ENCODE measurements around the gene PRG2. TPM values are rescaled to one million over a fixed set of nuclear protein-coding genes. Genes with fewer than 3 reads are reported as not detected.
A peak's percentile ranks its signal among the peaks of the same experiment; 100 is the strongest.

The PRG2 gene
- total and polyA plus RNA-seq, 9 of the 15 experiments (the other 6 are each of a cell fraction or from before 2014, with no cell fraction given): 1.8 to 78.0 (median 26.6) TPM

DNA sequence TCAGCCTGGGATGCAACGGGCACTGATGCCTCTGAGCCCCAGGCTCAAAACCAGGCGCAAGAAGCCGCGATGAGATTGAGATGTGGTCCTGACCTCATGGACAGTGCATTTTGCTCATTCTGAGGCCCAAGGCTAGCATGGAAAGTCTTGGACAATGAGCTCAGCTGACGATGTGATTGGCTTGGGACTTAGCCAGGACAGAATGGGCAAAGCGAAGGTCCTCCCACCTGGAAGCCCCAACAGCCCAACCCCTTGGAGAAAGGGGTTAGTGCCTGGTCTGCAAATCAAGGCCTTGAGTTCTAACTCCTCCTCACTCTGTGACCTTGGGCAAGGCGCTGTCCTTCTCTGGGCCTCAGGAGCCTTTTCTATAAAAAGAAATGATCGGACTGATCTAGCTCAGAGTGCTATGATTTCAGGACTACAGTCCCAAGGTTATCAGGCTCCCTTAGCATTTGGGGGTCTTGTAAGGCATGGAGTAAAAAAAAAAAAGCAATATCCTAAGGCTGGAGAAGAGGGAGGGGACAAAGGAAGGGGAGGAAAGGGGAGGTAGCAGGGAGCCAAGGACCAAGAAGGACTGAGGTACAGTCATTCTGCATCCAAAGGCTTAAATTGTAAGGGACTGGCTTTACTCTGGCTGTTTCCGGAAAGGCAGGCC lies 33.8 kb upstream of the PRG2 start:
- ATAC-seq (no peak), FAIRE-seq (no peak), DNase-seq (ENCODE audit: extremely low read depth in 1 of 4, low spot score in 3 of 4) (no peak)
- Histone ChIP-seq H3K4me3 (peak overlapping the region; percentile 72), H3K79me2 (ENCODE audit: control insufficient read depth, insufficient read depth, low read length) (peaks cover 80% of the 10 kb centered on the region), H4K20me1 (replicated peaks; ENCODE audit: control insufficient read depth, insufficient read depth, low read length) (peaks cover 12% of the 10 kb centered on the region; the same call in 1 of the 2 replicates), H3K9me1 (ENCODE audit: control insufficient read depth, insufficient read depth, low read length) (peaks cover 7% of the 10 kb centered on the region), H2AFZ (ENCODE audit: low read depth, low read length) (no peak overlapping the region), H3K4me1 (replicated peaks in 1 of 2; ENCODE audit: control insufficient read depth in 2 of 2, insufficient read depth in 2 of 2, low read length in 2 of 2) (peaks cover 42 to 48% of the 10 kb centered on the region in 2 experiments), H3K36me3 (ENCODE audit: control insufficient read depth, insufficient read depth, low read length) (peaks cover 70% of the 10 kb centered on the region), H3K9ac (ENCODE audit: insufficient read depth in 1 of 2, low read depth in 2 of 2, low read length in 2 of 2) (peak overlapping the region; percentile 96 to 98), H3K27me3 (ENCODE audit: control insufficient read depth in 2 of 2, insufficient read depth in 2 of 2, low read length in 2 of 2) (no peaks in the 10 kb centered on the region), H3K9me3 (replicated peaks; ENCODE audit: control insufficient read depth, insufficient read depth, low read depth, low read length) (no peaks in the 10 kb centered on the region), H3K4me2 (ENCODE audit: insufficient read depth, low read length) (peak overlapping the region; percentile 90), H3K27ac (ENCODE audit: extremely low read depth, low read depth, low read length) (peak overlapping the region; percentile 91)
- POLR2A ChIA-PET: interaction anchor here (0.6 to 1.3 kb wide), 11 partner anchors 8 to 123 kb away, joined by 3 to 5 read pairs (median 4); partner anchors contain the start of gene TNKS1BP1
- 57% methylated on average over 8 of the region's 9 CpGs for WGBS (ENCODE audit: insufficient coverage, low coverage, missing lambda C conversion rate)
- in situ Hi-C loops (cut with MboI) (no loop called here), intact Hi-C loops (cut with micrococcal nuclease) (loop anchor here (2.0 kb wide), 2 partner anchors 21 to 37 kb away; no protein-coding TSS in a partner anchor)
- CTCF ChIA-PET (ENCODE audit: low intra/inter-chr PET ratio): no interaction called here
- no TSS peak for BruUV-seq (replicated peaks)
- TF ChIP-seq ATF1 (CRISPR knock-in tag; IDR thresholded peaks at IDR 0.05) (no peak), ATF1 (tag; IDR thresholded peaks at IDR 0.05) (no peak), SUPT5H (IDR thresholded peaks at IDR 0.05) (0 out of 2 replicates have a peak, but pooled peaks have one; percentile 35), ZKSCAN8 (CRISPR knock-in tag; IDR thresholded peaks at IDR 0.05) (0 out of 2 replicates have a peak, but pooled peaks have one; percentile 12), ZFP36 (IDR thresholded peaks at IDR 0.05; ENCODE audit: low read depth, low read length, partially characterized antibody) (peak; percentile 47), ARHGAP35 (IDR thresholded peaks at IDR 0.05; ENCODE audit: partially characterized antibody) (peak; percentile 71), HDGF (IDR thresholded peaks at IDR 0.05) (0 out of 2 replicates have a peak, but pooled peaks have one; percentile 78), SPI1 (IDR thresholded peaks at IDR 0.05; ENCODE audit: borderline replicate concordance, low read depth, low read length) (no peak), EP400 (IDR thresholded peaks at IDR 0.05) (no peak), SMARCA5 (IDR thresholded peaks at IDR 0.05) (peak; percentile 36; the same call in 1 of the 2 replicates)
- TF ChIP-seq, protein P1, sequence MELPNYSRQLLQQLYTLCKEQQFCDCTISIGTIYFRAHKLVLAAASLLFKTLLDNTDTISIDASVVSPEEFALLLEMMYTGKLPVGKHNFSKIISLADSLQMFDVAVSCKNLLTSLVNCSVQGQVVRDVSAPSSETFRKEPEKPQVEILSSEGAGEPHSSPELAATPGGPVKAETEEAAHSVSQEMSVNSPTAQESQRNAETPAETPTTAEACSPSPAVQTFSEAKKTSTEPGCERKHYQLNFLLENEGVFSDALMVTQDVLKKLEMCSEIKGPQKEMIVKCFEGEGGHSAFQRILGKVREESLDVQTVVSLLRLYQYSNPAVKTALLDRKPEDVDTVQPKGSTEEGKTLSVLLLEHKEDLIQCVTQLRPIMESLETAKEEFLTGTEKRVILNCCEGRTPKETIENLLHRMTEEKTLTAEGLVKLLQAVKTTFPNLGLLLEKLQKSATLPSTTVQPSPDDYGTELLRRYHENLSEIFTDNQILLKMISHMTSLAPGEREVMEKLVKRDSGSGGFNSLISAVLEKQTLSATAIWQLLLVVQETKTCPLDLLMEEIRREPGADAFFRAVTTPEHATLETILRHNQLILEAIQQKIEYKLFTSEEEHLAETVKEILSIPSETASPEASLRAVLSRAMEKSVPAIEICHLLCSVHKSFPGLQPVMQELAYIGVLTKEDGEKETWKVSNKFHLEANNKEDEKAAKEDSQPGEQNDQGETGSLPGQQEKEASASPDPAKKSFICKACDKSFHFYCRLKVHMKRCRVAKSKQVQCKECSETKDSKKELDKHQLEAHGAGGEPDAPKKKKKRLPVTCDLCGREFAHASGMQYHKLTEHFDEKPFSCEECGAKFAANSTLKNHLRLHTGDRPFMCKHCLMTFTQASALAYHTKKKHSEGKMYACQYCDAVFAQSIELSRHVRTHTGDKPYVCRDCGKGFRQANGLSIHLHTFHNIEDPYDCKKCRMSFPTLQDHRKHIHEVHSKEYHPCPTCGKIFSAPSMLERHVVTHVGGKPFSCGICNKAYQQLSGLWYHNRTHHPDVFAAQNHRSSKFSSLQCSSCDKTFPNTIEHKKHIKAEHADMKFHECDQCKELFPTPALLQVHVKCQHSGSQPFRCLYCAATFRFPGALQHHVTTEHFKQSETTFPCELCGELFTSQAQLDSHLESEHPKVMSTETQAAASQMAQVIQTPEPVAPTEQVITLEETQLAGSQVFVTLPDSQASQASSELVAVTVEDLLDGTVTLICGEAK (IDR thresholded peaks at IDR 0.05): peak; percentile 46; the same call in 1 of the 2 replicates
- TF ChIP-seq, protein P1 (CRISPR knock-in tag; IDR thresholded peaks at IDR 0.05): no peak
- TF ChIP-seq, protein P2, sequence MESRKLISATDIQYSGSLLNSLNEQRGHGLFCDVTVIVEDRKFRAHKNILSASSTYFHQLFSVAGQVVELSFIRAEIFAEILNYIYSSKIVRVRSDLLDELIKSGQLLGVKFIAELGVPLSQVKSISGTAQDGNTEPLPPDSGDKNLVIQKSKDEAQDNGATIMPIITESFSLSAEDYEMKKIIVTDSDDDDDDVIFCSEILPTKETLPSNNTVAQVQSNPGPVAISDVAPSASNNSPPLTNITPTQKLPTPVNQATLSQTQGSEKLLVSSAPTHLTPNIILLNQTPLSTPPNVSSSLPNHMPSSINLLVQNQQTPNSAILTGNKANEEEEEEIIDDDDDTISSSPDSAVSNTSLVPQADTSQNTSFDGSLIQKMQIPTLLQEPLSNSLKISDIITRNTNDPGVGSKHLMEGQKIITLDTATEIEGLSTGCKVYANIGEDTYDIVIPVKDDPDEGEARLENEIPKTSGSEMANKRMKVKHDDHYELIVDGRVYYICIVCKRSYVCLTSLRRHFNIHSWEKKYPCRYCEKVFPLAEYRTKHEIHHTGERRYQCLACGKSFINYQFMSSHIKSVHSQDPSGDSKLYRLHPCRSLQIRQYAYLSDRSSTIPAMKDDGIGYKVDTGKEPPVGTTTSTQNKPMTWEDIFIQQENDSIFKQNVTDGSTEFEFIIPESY (CRISPR knock-in tag; IDR thresholded peaks at IDR 0.05): 0 out of 2 replicates have a peak, but pooled peaks have one; percentile 21

All from K562 (cell line).